ENCODE measurements around the gene IQCH.

IQCH gene

GRCh38 chr15:67300266-67301025 is 45.9 kb downstream of the IQCH start:
- DNase-seq (ENCODE audit: low read depth), result no peak

GRCh38 chr15:67303490-67304363 is 49.1 kb downstream of the IQCH start:
- no peak for DNase-seq (ENCODE audit: low read depth)

GRCh38 chr15:67304778-67305177 is 50.2 kb downstream of the IQCH start:
- no peak for DNase-seq (ENCODE audit: low read depth)

- DNase-seq (ENCODE audit: low read depth), result no peak
These were observed 50.9 kb downstream of the IQCH start for GRCh38 chr15:67305506-67305905.

- no peak for DNase-seq (ENCODE audit: low read depth)
These were observed 52.6 kb downstream of the IQCH start for GRCh38 chr15:67307156-67307555.

GRCh38 chr15:67307889-67308597 is 53.5 kb downstream of the IQCH start:
- DNase-seq (ENCODE audit: low read depth), result no peak

- no peak for DNase-seq (ENCODE audit: low read depth)
These were observed 57.1 kb downstream of the IQCH start for GRCh38 chr15:67311731-67312130.

GRCh38 chr15:67319961-67320360 is 65.4 kb downstream of the IQCH start:
- DNase-seq (ENCODE audit: low read depth), result no peak

- no peak for DNase-seq (ENCODE audit: low read depth)
These were observed 66.8 kb downstream of the IQCH start for GRCh38 chr15:67321352-67321751.

GRCh38 chr15:67322481-67322880 is 67.9 kb downstream of the IQCH start:
- DNase-seq (ENCODE audit: low read depth), result no peak

- no peak for DNase-seq (ENCODE audit: low read depth)
These were observed 72.7 kb downstream of the IQCH start for GRCh38 chr15:67327312-67327711.

- no peak for DNase-seq (ENCODE audit: low read depth)
These were observed 73.2 kb downstream of the IQCH start for GRCh38 chr15:67327737-67328136.

- DNase-seq (ENCODE audit: low read depth), result no peak
These were observed 75.6 kb downstream of the IQCH start for GRCh38 chr15:67329984-67330733.

GRCh38 chr15:67331676-67332075 is 77.1 kb downstream of the IQCH start:
- no peak for DNase-seq (ENCODE audit: low read depth)

GRCh38 chr15:67335026-67335425 is 80.4 kb downstream of the IQCH start:
- DNase-seq (ENCODE audit: low read depth), result no peak

GRCh38 chr15:67335534-67336222 is 81.1 kb downstream of the IQCH start:
- DNase-seq (ENCODE audit: low read depth), result no peak

GRCh38 chr15:67340630-67341029 is 86.0 kb downstream of the IQCH start:
- no peak for DNase-seq (ENCODE audit: low read depth)

GRCh38 chr15:67341539-67341938 is 87.0 kb downstream of the IQCH start:
- no peak for DNase-seq (ENCODE audit: low read depth)

GRCh38 chr15:67343206-67343605 is 88.6 kb downstream of the IQCH start:
- DNase-seq (ENCODE audit: low read depth), result no peak

GRCh38 chr15:67349634-67350033 is 95.0 kb downstream of the IQCH start:
- no peak for DNase-seq (ENCODE audit: low read depth)

GRCh38 chr15:67350042-67350441 is 95.5 kb downstream of the IQCH start:
- no peak for DNase-seq (ENCODE audit: low read depth)
